Keratinocyte (primary cell): ENCODE measurements around the gene ABCC4. TPM values are rescaled to one million over a fixed set of nuclear protein-coding genes. Genes with fewer than 3 reads are reported as not detected.
"Not testable (repeated sequence)": the region's sequence is repeated elsewhere in the genome, so short reads cannot be mapped to it uniquely, and the experiment has no call there.

Source experiments
- DNase-seq: peaks from one replicate; pipeline ENCODE4 v3.0.0-alpha.2; 2011; ENCODE audit warnings: low read depth, missing footprints, low spot score
- FAIRE-seq: peaks from 2 replicates; lab custom pipeline; 2011; peaks lifted over from hg19 to GRCh38; lab: Jason Lieb, UNC
- H2AFZ ChIP-seq: 2 replicates; pipeline ENCODE4 v1.6.0; 2012; ENCODE audit warnings: low read length, control low read depth, inconsistent platforms; ENCODE audit not compliant: control insufficient read depth
- H3K27ac ChIP-seq: 2 replicates; pipeline ENCODE4 v1.5.1; 2011; ENCODE audit warnings: low read length; ENCODE audit not compliant: control insufficient read depth, insufficient read depth
- H3K27me3 ChIP-seq: 3 replicates; pipeline ENCODE4 v1.6.0; 2011; ENCODE audit warnings: low read length; ENCODE audit not compliant: control insufficient read depth, insufficient read depth; ENCODE audit errors: extremely low read depth
- H3K36me3 ChIP-seq, 2 experiments: 2 replicates in 1 of 2; 3 replicates in 1 of 2; pipeline ENCODE4 v1.5.1; 2011; ENCODE audit warnings: low read length in 2 of 2, mild to moderate bottlenecking in 1 of 2; ENCODE audit not compliant: control insufficient read depth in 2 of 2, insufficient read depth in 2 of 2; ENCODE audit errors: extremely low read depth in 1 of 2
- H3K4me1 ChIP-seq: 3 replicates; pipeline ENCODE4 v1.5.1; 2011; ENCODE audit warnings: low read length; ENCODE audit not compliant: control insufficient read depth, insufficient read depth; ENCODE audit errors: extremely low read depth
- H3K4me2 ChIP-seq: 3 replicates; pipeline ENCODE4 v1.6.0; 2011; ENCODE audit warnings: low read depth, low read length; ENCODE audit not compliant: control insufficient read depth, insufficient read depth; ENCODE audit errors: extremely low read depth
- H3K4me3 ChIP-seq, 3 experiments: fragments of 200-600 bp in 1 of 3; sonication (generic) in 1 of 3; 2 replicates in 2 of 3; 3 replicates in 1 of 3; pipeline ENCODE4 v1.5.1; 2011 to 2016; ENCODE audit warnings: low read length in 3 of 3, mild to moderate bottlenecking in 3 of 3, control low read depth in 2 of 3, inconsistent platforms in 1 of 3, low read depth in 1 of 3, mixed read lengths in 1 of 3, mixed run types in 1 of 3, moderate library complexity in 1 of 3; ENCODE audit not compliant: control insufficient read depth in 2 of 3, insufficient read depth in 2 of 3; ENCODE audit errors: extremely low read depth in 1 of 3
- H3K79me2 ChIP-seq: 2 replicates; pipeline ENCODE4 v1.6.0; 2012; ENCODE audit warnings: low read length; ENCODE audit not compliant: control insufficient read depth, insufficient read depth
- H3K9ac ChIP-seq: 3 replicates; pipeline ENCODE4 v1.6.0; 2011; ENCODE audit warnings: low read length; ENCODE audit not compliant: control insufficient read depth, insufficient read depth; ENCODE audit errors: extremely low read depth
- H3K9me1 ChIP-seq: 3 replicates; pipeline ENCODE4 v1.6.0; 2011; ENCODE audit warnings: low read length; ENCODE audit not compliant: control insufficient read depth, insufficient read depth; ENCODE audit errors: extremely low read depth
- H3K9me3 ChIP-seq: 2 replicates; pipeline ENCODE4 v1.5.1; 2012; ENCODE audit warnings: low read depth, low read length; ENCODE audit not compliant: control insufficient read depth
- H4K20me1 ChIP-seq: 3 replicates; pipeline ENCODE4 v1.6.0; 2011; ENCODE audit warnings: low read length; ENCODE audit not compliant: control insufficient read depth, insufficient read depth; ENCODE audit errors: extremely low read depth
- EZH2 ChIP-seq: IDR thresholded peaks from one replicate; pipeline ENCODE4 v1.6.1; 2012; ENCODE audit warnings: inconsistent platforms, mild to moderate bottlenecking, low read length, moderate library complexity
- dilution Hi-C: fragments of 300-500 bp; cut with MboI; formaldehyde crosslinking; loops from one replicate; pipeline ENCODE4 v1.7.0; 2020; ENCODE audit warnings: low sequenced_read_pairs; ENCODE audit not compliant: extremely low pct_ligation_motif_present
- polyA plus RNA-seq, 5 experiments: library from polyadenylated mRNA; depleted of rRNA in 3 of 5; stranded (reverse) in 3 of 5; stranded (forward) in 1 of 5; unstranded in 1 of 5; fragments of >200 nt; gene quantifications; 1 replicate in 1 of 5; 2 replicates in 3 of 5; 3 replicates in 1 of 5; pipeline versions ENCODE4 v1.2.1 to v1.2.3, GENCODE V29; 2011 to 2012; ENCODE audit warnings: missing spikeins in 2 of 5, low read depth in 1 of 5, low replicate concordance in 1 of 5
- TF ChIP-seq, protein P1 (sequence below), 3 experiments: IDR thresholded peaks in 1 of 3; conservative IDR thresholded peaks in 1 of 3; optimal IDR thresholded peaks in 1 of 3; 2 replicates in 2 of 3; 3 replicates in 1 of 3; pipeline versions ENCODE3 to v1.5.1; 2011; ENCODE audit warnings: low read length in 3 of 3, mild to moderate bottlenecking in 3 of 3, moderate library complexity in 2 of 3, control low read depth in 1 of 3, inconsistent platforms in 1 of 3; ENCODE audit not compliant: insufficient read depth in 2 of 3; ENCODE audit errors: extremely low read depth in 1 of 3

ABCC4 gene
- polyA plus RNA-seq, 1 donor (not counting 4 experiments of a cell fraction or from before 2014, with no cell fraction given): 13.8 TPM

DNA sequence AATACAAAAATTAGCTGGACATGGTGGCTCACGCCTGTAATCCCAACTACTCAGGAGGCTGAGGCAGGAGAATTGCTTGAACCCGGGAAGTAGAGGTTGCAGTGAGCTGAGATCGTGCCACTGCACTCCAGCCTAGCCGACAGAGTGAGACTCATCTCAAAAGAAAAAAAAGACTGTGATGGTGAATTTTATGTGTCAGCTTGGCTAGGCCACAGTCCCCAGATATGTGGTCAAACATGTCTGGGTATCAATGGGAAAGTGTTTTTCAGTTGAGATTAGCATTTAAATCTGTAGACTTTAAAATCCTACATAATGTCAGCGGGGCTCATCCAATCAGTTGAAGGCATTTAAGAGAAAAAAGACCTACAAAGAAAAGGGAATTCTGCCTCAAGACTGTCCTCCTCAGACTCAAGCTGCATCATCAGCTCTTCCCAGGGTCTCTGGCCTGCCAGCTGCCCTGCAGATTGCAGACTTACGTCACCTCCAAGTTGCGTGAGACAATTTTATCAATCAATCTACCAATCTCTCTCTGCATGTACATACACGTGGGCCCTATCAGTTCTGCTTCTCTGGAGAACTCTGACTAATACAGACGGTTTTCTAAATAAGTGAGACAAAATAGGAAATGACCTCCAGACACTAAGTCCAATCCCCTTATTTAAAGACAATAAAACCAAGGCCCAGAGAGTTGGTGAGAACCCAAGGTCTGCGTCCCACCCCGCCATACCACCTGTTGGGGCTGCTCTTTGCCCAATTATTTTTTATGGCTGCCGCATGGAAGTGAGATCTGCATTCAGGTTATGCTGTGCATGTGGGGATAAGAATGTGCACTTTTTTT, 99.2 kb downstream of the ABCC4 start:
- Histone ChIP-seq H3K4me2 (no peak overlapping the region), H3K9ac (no peak overlapping the region), H3K9me3 (no peaks in the 10 kb centered on the region), H2AFZ (no peak overlapping the region), H3K79me2 (no peaks in the 10 kb centered on the region), H3K36me3 (peaks cover 0 to 5% of the 10 kb centered on the region in 2 experiments), H3K9me1 (no peaks in the 10 kb centered on the region), H3K27ac (no peak overlapping the region), H3K4me3 (no peak overlapping the region), H4K20me1 (no peaks in the 10 kb centered on the region), H3K4me1 (peaks cover 2% of the 10 kb centered on the region), H3K27me3 (no peaks in the 10 kb centered on the region)
- no peak for DNase-seq
- no peak for FAIRE-seq
- TF ChIP-seq, protein P1, sequence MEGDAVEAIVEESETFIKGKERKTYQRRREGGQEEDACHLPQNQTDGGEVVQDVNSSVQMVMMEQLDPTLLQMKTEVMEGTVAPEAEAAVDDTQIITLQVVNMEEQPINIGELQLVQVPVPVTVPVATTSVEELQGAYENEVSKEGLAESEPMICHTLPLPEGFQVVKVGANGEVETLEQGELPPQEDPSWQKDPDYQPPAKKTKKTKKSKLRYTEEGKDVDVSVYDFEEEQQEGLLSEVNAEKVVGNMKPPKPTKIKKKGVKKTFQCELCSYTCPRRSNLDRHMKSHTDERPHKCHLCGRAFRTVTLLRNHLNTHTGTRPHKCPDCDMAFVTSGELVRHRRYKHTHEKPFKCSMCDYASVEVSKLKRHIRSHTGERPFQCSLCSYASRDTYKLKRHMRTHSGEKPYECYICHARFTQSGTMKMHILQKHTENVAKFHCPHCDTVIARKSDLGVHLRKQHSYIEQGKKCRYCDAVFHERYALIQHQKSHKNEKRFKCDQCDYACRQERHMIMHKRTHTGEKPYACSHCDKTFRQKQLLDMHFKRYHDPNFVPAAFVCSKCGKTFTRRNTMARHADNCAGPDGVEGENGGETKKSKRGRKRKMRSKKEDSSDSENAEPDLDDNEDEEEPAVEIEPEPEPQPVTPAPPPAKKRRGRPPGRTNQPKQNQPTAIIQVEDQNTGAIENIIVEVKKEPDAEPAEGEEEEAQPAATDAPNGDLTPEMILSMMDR (optimal IDR thresholded peaks at IDR 0.05 in 1 of 3, IDR thresholded peaks at IDR 0.05 in 1 of 3, conservative IDR thresholded peaks at IDR 0.05 in 1 of 3; ENCODE audit: extremely low read depth in 1 of 3, insufficient read depth in 2 of 3, low read length in 3 of 3): no peak
- no peak for TF ChIP-seq EZH2
- dilution Hi-C loops: no loop called here

DNA sequence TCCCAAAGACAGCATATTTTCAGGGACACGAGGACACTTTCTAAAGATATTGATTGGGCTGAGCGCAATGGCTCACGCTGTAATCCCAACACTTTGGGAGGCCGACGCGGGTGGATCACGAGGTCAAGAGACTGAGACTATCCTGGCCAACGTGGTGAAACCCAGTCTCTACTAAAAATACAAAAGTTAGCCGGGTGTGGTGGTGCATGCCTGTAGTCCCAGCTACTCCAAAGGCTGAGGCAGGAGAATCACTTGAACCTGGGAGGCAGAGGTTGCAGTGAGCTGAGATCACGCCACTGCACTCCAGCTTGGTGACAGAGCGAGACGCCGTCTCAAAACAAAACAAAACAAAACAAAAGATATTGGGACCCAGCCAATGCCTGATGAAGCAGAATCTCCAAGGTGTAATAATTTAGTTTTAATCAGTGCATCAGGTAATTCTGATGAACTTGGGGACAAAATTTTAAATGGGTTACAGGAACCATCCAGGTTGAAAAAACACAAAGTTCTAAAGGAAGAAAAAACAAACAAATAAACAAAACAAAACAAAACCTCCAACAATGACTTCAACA, 100.8 kb downstream of the ABCC4 start:
- H3K4me2 ChIP-seq, H3K4me1 ChIP-seq, FAIRE-seq, H4K20me1 ChIP-seq, DNase-seq, H3K79me2 ChIP-seq, H3K27me3 ChIP-seq, H3K9ac ChIP-seq, dilution Hi-C loops, H3K36me3 ChIP-seq, H2AFZ ChIP-seq, H3K27ac ChIP-seq, H3K9me1 ChIP-seq, H3K9me3 ChIP-seq, H3K4me3 ChIP-seq: not testable (repeated sequence)
